Measurements from ENCODE around the gene BPGM. TPM values are rescaled to one million over a fixed set of nuclear protein-coding genes. Genes with fewer than 3 reads are reported as not detected.

The BPGM gene
- total RNA-seq, 1 experiment from 2014 or later: 14.0 TPM

DNA sequence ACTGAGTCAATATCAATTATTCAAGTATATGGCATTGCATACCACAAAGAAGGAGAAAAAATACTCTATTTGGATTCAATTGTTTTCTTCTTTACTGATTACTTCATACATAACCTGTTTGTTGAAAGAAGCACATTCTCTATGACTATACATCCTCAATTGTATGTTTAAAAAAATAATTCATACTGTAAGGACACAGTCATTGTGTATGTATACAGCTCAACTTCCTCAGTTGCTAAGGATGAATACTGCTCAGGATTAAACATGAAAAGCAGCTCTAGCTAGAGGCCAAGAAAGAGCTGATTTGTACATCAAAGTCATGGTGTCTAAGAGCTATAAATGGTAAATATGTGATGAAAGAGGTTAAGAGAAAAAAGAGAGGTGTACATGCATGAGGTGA, 15.8 kb upstream of the BPGM start:
- ChIA-PET CTCF (no interaction called here), POLR2A (ENCODE audit: low non-redundant PET) (no interaction called here)
- no peaks in the 10 kb centered on the region for H3K36me3 ChIP-seq (ENCODE audit: insufficient read depth, low read length, poor library complexity, severe bottlenecking)
- H3K27me3 ChIP-seq (replicated peaks; ENCODE audit: insufficient read depth, low read depth, low read length, poor library complexity): peaks cover 48% of the 10 kb centered on the region
- TF ChIP-seq, protein P1, sequence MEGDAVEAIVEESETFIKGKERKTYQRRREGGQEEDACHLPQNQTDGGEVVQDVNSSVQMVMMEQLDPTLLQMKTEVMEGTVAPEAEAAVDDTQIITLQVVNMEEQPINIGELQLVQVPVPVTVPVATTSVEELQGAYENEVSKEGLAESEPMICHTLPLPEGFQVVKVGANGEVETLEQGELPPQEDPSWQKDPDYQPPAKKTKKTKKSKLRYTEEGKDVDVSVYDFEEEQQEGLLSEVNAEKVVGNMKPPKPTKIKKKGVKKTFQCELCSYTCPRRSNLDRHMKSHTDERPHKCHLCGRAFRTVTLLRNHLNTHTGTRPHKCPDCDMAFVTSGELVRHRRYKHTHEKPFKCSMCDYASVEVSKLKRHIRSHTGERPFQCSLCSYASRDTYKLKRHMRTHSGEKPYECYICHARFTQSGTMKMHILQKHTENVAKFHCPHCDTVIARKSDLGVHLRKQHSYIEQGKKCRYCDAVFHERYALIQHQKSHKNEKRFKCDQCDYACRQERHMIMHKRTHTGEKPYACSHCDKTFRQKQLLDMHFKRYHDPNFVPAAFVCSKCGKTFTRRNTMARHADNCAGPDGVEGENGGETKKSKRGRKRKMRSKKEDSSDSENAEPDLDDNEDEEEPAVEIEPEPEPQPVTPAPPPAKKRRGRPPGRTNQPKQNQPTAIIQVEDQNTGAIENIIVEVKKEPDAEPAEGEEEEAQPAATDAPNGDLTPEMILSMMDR (conservative IDR thresholded peaks at IDR 0.05; ENCODE audit: low read depth, low read length): no peak
- no peak for TF ChIP-seq EZH2 (IDR thresholded peaks at IDR 0.05; ENCODE audit: borderline replicate concordance, low read depth, low read length, poor library complexity, severe bottlenecking)
- BruUV-seq (replicated peaks): no TSS peak
- H3K4me1 ChIP-seq (ENCODE audit: insufficient read depth, low read length, poor library complexity, severe bottlenecking): no peaks in the 10 kb centered on the region
- no peak for DNase-seq (ENCODE audit: low spot score)
- H3K4me3 ChIP-seq (ENCODE audit: low read depth, low read length, poor library complexity, severe bottlenecking): no peak overlapping the region
- H3K9me3 ChIP-seq (ENCODE audit: low read depth, low read length, poor library complexity, severe bottlenecking): no peaks in the 10 kb centered on the region
- intact Hi-C loops (cut with micrococcal nuclease; ENCODE audit: unreplicated experiment): loop anchor here (5.0 kb wide), 1 partner anchor 71 kb away; no protein-coding TSS in a partner anchor
- no peak overlapping the region for H3K27ac ChIP-seq (ENCODE audit: low read depth, low read length, poor library complexity, severe bottlenecking)

GRCh38 chr7:134632052-134632451, 14.6 kb upstream of the BPGM start:
- no peak overlapping the region for H3K27ac ChIP-seq (ENCODE audit: low read depth, low read length, poor library complexity, severe bottlenecking)
- intact Hi-C loops (cut with micrococcal nuclease; ENCODE audit: unreplicated experiment): loop anchor here (2.0 to 5.0 kb wide), 2 partner anchors 70 to 311 kb away; no protein-coding TSS in a partner anchor
- H3K9me3 ChIP-seq (ENCODE audit: low read depth, low read length, poor library complexity, severe bottlenecking): no peaks in the 10 kb centered on the region
- DNase-seq (ENCODE audit: low spot score): no peak
- no peaks in the 10 kb centered on the region for H3K36me3 ChIP-seq (ENCODE audit: insufficient read depth, low read length, poor library complexity, severe bottlenecking)
- TF ChIP-seq, protein P1 (conservative IDR thresholded peaks at IDR 0.05; ENCODE audit: low read depth, low read length): no peak
- TF ChIP-seq EZH2 (IDR thresholded peaks at IDR 0.05; ENCODE audit: borderline replicate concordance, low read depth, low read length, poor library complexity, severe bottlenecking): no peak
- H3K27me3 ChIP-seq (replicated peaks; ENCODE audit: insufficient read depth, low read depth, low read length, poor library complexity): peaks cover 36% of the 10 kb centered on the region
- ChIA-PET POLR2A (ENCODE audit: low non-redundant PET) (no interaction called here), CTCF (interaction anchor here (0.6 to 1.8 kb wide), 2 partner anchors 69 to 311 kb away, joined by 5 to 7 read pairs; no protein-coding TSS in a partner anchor)
- H3K4me1 ChIP-seq (ENCODE audit: insufficient read depth, low read length, poor library complexity, severe bottlenecking): no peaks in the 10 kb centered on the region
- no TSS peak for BruUV-seq (replicated peaks)
- H3K4me3 ChIP-seq (ENCODE audit: low read depth, low read length, poor library complexity, severe bottlenecking): no peak overlapping the region

DNA sequence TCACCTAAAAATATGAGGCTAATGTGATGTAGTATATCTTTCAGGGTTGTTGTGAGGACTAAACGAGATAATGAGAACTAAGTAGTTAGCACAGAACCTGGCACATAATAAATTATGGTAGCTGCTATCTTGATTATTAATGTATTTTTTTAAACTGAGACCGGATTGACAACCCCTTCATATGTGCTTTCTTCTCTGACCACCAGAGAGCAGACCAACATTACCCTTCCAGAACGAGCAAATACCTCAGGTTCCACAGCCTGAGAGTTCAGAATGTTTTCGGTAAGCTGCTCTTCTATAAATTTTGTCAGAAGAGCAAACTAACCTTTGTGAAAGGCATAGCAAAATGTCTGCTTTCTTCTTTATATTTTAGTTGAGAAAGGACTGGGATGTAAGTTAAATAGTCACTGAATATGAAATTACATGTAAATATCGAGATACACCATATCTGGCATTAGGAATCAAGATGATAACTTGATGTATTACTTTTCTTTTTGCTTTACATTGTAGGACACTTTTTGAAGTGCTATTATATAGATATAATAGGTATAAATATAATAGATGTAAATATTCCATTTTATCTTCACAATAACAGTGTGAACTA, 13.6 kb upstream of the BPGM start:
- TF ChIP-seq EZH2 (IDR thresholded peaks at IDR 0.05; ENCODE audit: borderline replicate concordance, low read depth, low read length, poor library complexity, severe bottlenecking): no peak
- TF ChIP-seq, protein P1 (conservative IDR thresholded peaks at IDR 0.05; ENCODE audit: low read depth, low read length): peak; percentile 69
- H3K27me3 ChIP-seq (replicated peaks; ENCODE audit: insufficient read depth, low read depth, low read length, poor library complexity): peaks cover 26% of the 10 kb centered on the region
- no peak overlapping the region for H3K4me3 ChIP-seq (ENCODE audit: low read depth, low read length, poor library complexity, severe bottlenecking)
- CTCF ChIA-PET: interaction anchor here (1.8 kb wide), 1 partner anchor 68 kb away, joined by 7 read pairs; no protein-coding TSS in a partner anchor
- H3K27ac ChIP-seq (ENCODE audit: low read depth, low read length, poor library complexity, severe bottlenecking): no peak overlapping the region
- H3K4me1 ChIP-seq (ENCODE audit: insufficient read depth, low read length, poor library complexity, severe bottlenecking): no peaks in the 10 kb centered on the region
- DNase-seq (ENCODE audit: low spot score): peak; percentile 58
- intact Hi-C loops (cut with micrococcal nuclease; ENCODE audit: unreplicated experiment): loop anchor here (2.0 to 5.0 kb wide), 2 partner anchors 69 to 310 kb away; no protein-coding TSS in a partner anchor
- H3K9me3 ChIP-seq (ENCODE audit: low read depth, low read length, poor library complexity, severe bottlenecking): no peaks in the 10 kb centered on the region
- no TSS peak for BruUV-seq (replicated peaks)
- no peaks in the 10 kb centered on the region for H3K36me3 ChIP-seq (ENCODE audit: insufficient read depth, low read length, poor library complexity, severe bottlenecking)
- POLR2A ChIA-PET (ENCODE audit: low non-redundant PET): no interaction called here
